GM06990 (cell line): Measurements from ENCODE around the gene RIMBP2.
A peak's percentile ranks its signal among the peaks of the same experiment; 100 is the strongest.

Source experiments
- DNase-seq: peaks from one replicate; pipeline ENCODE4 v3.0.0-alpha.2; 2011; ENCODE audit not compliant: insufficient read length; ENCODE audit errors: extremely low read depth
- H3K27me3 ChIP-seq: replicated peaks from 2 replicates; pipeline ENCODE4 v1.6.0; 2011; ENCODE audit warnings: low read length; ENCODE audit not compliant: control insufficient read depth, insufficient read depth
- H3K36me3 ChIP-seq: 2 replicates; pipeline ENCODE4 v1.5.1; 2011; ENCODE audit warnings: low read length; ENCODE audit not compliant: control insufficient read depth, insufficient read depth
- H3K4me3 ChIP-seq: replicated peaks from 2 replicates; pipeline ENCODE4 v1.5.1; 2011; ENCODE audit warnings: low read depth, mild to moderate bottlenecking, control low read depth, low read length
- CTCF ChIP-seq: IDR thresholded peaks from 2 replicates; pipeline ENCODE4 v1.5.1; 2011; ENCODE audit warnings: low read length, control low read depth, mild to moderate bottlenecking, inconsistent platforms; ENCODE audit not compliant: insufficient read depth, poor library complexity, severe bottlenecking

Gene RIMBP2

GRCh38 chr12:130715998-130716968 is at the start of gene RIMBP2:
Gene RIMBP2, minus strand, starts transcription at chr12:130716299. Its CDS starts 237,286 bp downstream, at chr12:130479013.
- Histone ChIP-seq H3K36me3 (no peaks in the 10 kb centered on the region), H3K4me3 (peak within 1 kb of the TSS; percentile 61), H3K27me3 (no peaks in the 10 kb centered on the region; the same call in 1 of the 2 replicates)
- peak; percentile 20 for DNase-seq
- TF ChIP-seq CTCF: no peak

- H3K4me3 ChIP-seq: no peak overlapping the region
- H3K36me3 ChIP-seq: no peaks in the 10 kb centered on the region
- no peak for TF ChIP-seq CTCF
- peaks cover 2% of the 10 kb centered on the region; the same call in 1 of the 2 replicates for H3K27me3 ChIP-seq
- DNase-seq: no peak
Measured at GRCh38 chr12:130765186-130765659, 49.1 kb upstream of the RIMBP2 start.

- Histone ChIP-seq H3K4me3 (no peak overlapping the region), H3K27me3 (peaks cover 2% of the 10 kb centered on the region; the same call in 1 of the 2 replicates), H3K36me3 (no peaks in the 10 kb centered on the region)
- no peak for DNase-seq
- TF ChIP-seq CTCF: no peak
Measured at GRCh38 chr12:130764475-130765185, 48.5 kb upstream of the RIMBP2 start.

GRCh38 chr12:130764073-130764472 is 48.0 kb upstream of the RIMBP2 start:
- H3K36me3 ChIP-seq: no peaks in the 10 kb centered on the region
- TF ChIP-seq CTCF: no peak
- peaks cover 2% of the 10 kb centered on the region; the same call in 1 of the 2 replicates for H3K27me3 ChIP-seq
- no peak for DNase-seq
- H3K4me3 ChIP-seq: no peak overlapping the region

GRCh38 chr12:130762319-130762675 is 46.2 kb upstream of the RIMBP2 start:
- no peaks in the 10 kb centered on the region for H3K36me3 ChIP-seq
- DNase-seq: no peak
- no peak overlapping the region for H3K4me3 ChIP-seq
- no peak for TF ChIP-seq CTCF
- H3K27me3 ChIP-seq: no peaks in the 10 kb centered on the region
